ENCODE data around the gene SLC9A8. TPM values are rescaled to one million over a fixed set of nuclear protein-coding genes. Genes with fewer than 3 reads are reported as not detected.
A peak's percentile ranks its signal among the peaks of the same experiment; 100 is the strongest.

Gene SLC9A8
- total RNA-seq, 1 donor from 2014 or later, result 4.1 TPM

DNA sequence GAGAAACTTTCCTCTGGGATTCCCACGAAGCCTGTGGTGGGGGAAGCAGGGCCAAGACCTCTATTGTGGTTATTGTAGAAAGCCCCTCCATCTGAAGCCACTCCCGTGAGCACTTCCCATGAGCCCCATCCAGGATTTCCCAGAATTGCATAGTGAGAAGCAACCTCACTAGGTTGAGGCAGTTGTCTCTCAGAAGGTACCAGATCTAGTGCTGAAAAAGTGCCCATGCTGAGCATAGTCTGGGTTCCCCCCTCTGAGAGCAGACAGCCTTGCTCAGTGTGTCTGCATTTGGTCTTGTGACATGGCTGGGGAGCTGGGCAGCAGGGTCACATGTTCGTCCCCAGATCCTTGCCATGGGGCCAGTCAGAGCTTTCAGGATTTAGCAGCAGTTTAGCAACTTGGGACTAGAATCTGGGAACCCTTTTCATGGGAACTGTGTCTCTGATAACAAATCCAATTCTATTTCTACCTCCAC lies 38.6 kb downstream of the SLC9A8 start:
- DNase-seq (ENCODE audit: low spot score), result no peak
- H3K27ac Mint-ChIP-seq, result no peak overlapping the region
- H3K4me1 Mint-ChIP-seq, result peaks cover 42% of the 10 kb centered on the region
- Histone ChIP-seq H3K4me2 (no peak overlapping the region), H4K20me1 (ENCODE audit: low read depth) (no peaks in the 10 kb centered on the region), H3K4me1 (no peaks in the 10 kb centered on the region), H3K9me3 (ENCODE audit: low read depth) (no peaks in the 10 kb centered on the region), H3K27me3 (no peaks in the 10 kb centered on the region), H3K79me2 (ENCODE audit: low read depth) (no peaks in the 10 kb centered on the region), H3K27ac (no peak overlapping the region), H3K9ac (no peak overlapping the region), H2AFZ (replicated peaks) (no peak overlapping the region), H3K36me3 (no peaks in the 10 kb centered on the region), H3F3A (ENCODE audit: low read depth) (peaks cover 7% of the 10 kb centered on the region), H3K4me3 (no peak overlapping the region)
- H3K4me3 Mint-ChIP-seq, result no peak overlapping the region
- peaks cover 2% of the 10 kb centered on the region for H3K27me3 Mint-ChIP-seq (ENCODE audit: insufficient read depth, low read depth)
- H3K36me3 Mint-ChIP-seq, result peaks cover 1% of the 10 kb centered on the region
- no peaks in the 10 kb centered on the region for H3K9me3 Mint-ChIP-seq
- TF ChIP-seq EZH2 (IDR thresholded peaks at IDR 0.05) (no peak), EZH2phosphoT487 (IDR thresholded peaks at IDR 0.05) (no peak)
- TF ChIP-seq, protein P1, sequence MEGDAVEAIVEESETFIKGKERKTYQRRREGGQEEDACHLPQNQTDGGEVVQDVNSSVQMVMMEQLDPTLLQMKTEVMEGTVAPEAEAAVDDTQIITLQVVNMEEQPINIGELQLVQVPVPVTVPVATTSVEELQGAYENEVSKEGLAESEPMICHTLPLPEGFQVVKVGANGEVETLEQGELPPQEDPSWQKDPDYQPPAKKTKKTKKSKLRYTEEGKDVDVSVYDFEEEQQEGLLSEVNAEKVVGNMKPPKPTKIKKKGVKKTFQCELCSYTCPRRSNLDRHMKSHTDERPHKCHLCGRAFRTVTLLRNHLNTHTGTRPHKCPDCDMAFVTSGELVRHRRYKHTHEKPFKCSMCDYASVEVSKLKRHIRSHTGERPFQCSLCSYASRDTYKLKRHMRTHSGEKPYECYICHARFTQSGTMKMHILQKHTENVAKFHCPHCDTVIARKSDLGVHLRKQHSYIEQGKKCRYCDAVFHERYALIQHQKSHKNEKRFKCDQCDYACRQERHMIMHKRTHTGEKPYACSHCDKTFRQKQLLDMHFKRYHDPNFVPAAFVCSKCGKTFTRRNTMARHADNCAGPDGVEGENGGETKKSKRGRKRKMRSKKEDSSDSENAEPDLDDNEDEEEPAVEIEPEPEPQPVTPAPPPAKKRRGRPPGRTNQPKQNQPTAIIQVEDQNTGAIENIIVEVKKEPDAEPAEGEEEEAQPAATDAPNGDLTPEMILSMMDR (IDR thresholded peaks at IDR 0.05), result no peak

DNA sequence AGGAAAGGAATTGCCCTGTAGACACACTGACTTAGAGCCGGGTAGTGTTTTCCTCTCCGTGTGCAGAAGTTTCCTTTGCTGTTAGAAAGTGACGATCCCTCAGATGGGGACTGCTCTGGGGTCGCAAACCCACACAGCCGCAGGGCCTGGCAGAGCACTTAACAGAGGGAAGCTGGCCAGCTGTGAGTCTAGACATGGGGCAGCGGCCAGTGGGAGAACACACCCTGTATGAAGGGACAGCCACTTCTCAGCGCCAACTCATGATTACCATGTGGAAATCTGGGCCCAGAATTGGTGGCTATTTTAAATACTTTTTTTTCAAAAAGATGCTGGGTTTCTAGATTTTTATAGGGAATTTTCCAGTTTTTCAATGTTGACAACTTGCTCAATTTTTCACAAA lies 39.4 kb downstream of the SLC9A8 start:
- H3K27ac ChIP-seq, result no peak overlapping the region
- H3F3A ChIP-seq (ENCODE audit: low read depth), result peaks cover 7% of the 10 kb centered on the region
- Mint-ChIP-seq H3K9me3 (no peaks in the 10 kb centered on the region), H3K27me3 (ENCODE audit: insufficient read depth, low read depth) (peaks cover 2% of the 10 kb centered on the region), H3K4me3 (no peak overlapping the region), H3K4me1 (peaks cover 42% of the 10 kb centered on the region), H3K27ac (peak overlapping the region; percentile 46), H3K36me3 (peaks cover 3% of the 10 kb centered on the region)
- no peak overlapping the region for H2AFZ ChIP-seq (replicated peaks)
- H3K9me3 ChIP-seq (ENCODE audit: low read depth), result no peaks in the 10 kb centered on the region
- H3K79me2 ChIP-seq (ENCODE audit: low read depth), result no peaks in the 10 kb centered on the region
- DNase-seq (ENCODE audit: low spot score), result no peak
- H3K36me3 ChIP-seq, result no peaks in the 10 kb centered on the region
- TF ChIP-seq EZH2phosphoT487 (IDR thresholded peaks at IDR 0.05) (no peak), EZH2 (IDR thresholded peaks at IDR 0.05) (no peak)
- TF ChIP-seq, protein P1 (IDR thresholded peaks at IDR 0.05), result no peak
- H4K20me1 ChIP-seq (ENCODE audit: low read depth), result no peaks in the 10 kb centered on the region
- no peaks in the 10 kb centered on the region for H3K4me1 ChIP-seq
- no peak overlapping the region for H3K9ac ChIP-seq
- H3K4me2 ChIP-seq, result no peak overlapping the region
- H3K27me3 ChIP-seq, result no peaks in the 10 kb centered on the region
- H3K4me3 ChIP-seq, result no peak overlapping the region

DNA sequence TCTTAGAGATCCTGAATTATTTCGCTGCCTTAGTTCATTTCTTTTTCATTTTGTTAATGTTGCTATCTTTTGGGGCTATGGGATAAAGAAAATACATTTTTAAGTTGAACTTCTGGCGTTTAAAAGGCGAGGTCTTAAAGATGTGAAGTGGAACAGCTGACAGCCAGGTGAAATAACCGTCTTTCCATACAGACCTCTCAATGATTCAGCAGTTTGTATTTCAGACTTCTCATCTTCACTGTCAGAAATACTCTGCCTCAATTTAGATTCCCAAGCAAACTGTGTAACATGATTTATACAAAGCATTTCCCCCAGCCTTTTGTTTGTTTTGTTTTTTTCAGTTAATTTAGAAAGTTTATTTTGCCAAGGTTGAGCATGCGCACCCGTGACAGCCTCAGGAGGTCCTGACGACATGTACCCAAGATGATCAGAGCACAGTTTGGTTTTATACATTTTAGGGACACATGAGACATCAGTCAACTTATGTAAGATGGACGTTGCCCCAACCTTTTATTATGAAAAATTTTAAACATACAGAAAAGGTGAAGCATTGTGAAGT lies 40.0 kb downstream of the SLC9A8 start:
- peak overlapping the region; percentile 46 for H3K27ac Mint-ChIP-seq
- no peaks in the 10 kb centered on the region for H3K79me2 ChIP-seq (ENCODE audit: low read depth)
- no peak overlapping the region for H2AFZ ChIP-seq (replicated peaks)
- no peaks in the 10 kb centered on the region for H3K4me1 ChIP-seq
- no peak for DNase-seq (ENCODE audit: low spot score)
- no peak overlapping the region for H3K4me3 ChIP-seq
- H3K27ac ChIP-seq, result no peak overlapping the region
- no peak overlapping the region for H3K9ac ChIP-seq
- TF ChIP-seq EZH2phosphoT487 (IDR thresholded peaks at IDR 0.05) (no peak), EZH2 (IDR thresholded peaks at IDR 0.05) (no peak)
- TF ChIP-seq, protein P1 (IDR thresholded peaks at IDR 0.05), result no peak
- H3K4me3 Mint-ChIP-seq, result no peak overlapping the region
- H3K9me3 Mint-ChIP-seq, result no peaks in the 10 kb centered on the region
- H4K20me1 ChIP-seq (ENCODE audit: low read depth), result no peaks in the 10 kb centered on the region
- peaks cover 42% of the 10 kb centered on the region for H3K4me1 Mint-ChIP-seq
- peaks cover 4% of the 10 kb centered on the region for H3K36me3 Mint-ChIP-seq
- peaks cover 2% of the 10 kb centered on the region for H3K27me3 Mint-ChIP-seq (ENCODE audit: insufficient read depth, low read depth)
- no peak overlapping the region for H3K4me2 ChIP-seq
- H3K27me3 ChIP-seq, result no peaks in the 10 kb centered on the region
- H3F3A ChIP-seq (ENCODE audit: low read depth), result peaks cover 7% of the 10 kb centered on the region
- H3K9me3 ChIP-seq (ENCODE audit: low read depth), result no peaks in the 10 kb centered on the region
- H3K36me3 ChIP-seq, result no peaks in the 10 kb centered on the region
